Measurements from ENCODE around the gene LRBA. TPM values are rescaled to one million over a fixed set of nuclear protein-coding genes. Genes with fewer than 3 reads are reported as not detected.

Gene LRBA
- total RNA-seq, 1 experiment from 2014 or later: 55.3 TPM

DNA sequence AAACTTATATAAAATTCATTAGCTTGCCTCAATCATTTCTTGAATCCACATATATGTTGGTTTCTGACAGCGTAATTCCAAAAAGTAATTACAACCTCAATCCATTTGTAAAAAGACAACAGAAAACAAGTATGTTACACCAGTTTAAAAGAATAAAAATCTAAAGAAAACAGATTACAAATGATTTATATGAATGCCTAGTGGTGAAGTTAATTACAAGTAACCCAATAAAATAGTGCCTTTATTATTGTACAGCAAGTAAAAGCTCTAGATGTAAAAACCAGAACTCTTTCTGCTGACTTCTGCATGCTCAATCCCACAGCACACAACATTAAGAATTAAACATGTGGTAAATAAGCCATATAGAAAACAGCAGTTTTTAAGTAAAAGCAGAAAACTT is 235.4 kb downstream of the LRBA start:
- no peak for DNase-seq
- peaks cover 7 to 8% of the 10 kb centered on the region in 2 experiments for H3K4me1 Mint-ChIP-seq
- no peak for TF ChIP-seq CTCF (conservative IDR thresholded peaks at IDR 0.05)
- WGBS (ENCODE audit: extremely low coverage, insufficient read length, low lambda C conversion rate): no CpG with 5 or more reads among the region's 1 CpG
- no peak overlapping the region for H3K9ac ChIP-seq (ENCODE audit: extremely low read depth, insufficient read length, low read length)
- no peak overlapping the region for H4K91ac ChIP-seq (ENCODE audit: insufficient read length, low read depth, low read length)
- no peaks in the 10 kb centered on the region for H3K79me2 ChIP-seq (ENCODE audit: insufficient read depth, low read length)
- H3K4me2 ChIP-seq (ENCODE audit: insufficient read depth, insufficient read length, low read length): no peak overlapping the region
- H3K27me3 ChIP-seq (ENCODE audit: insufficient read depth, low read length): no peaks in the 10 kb centered on the region
- H2AFZ ChIP-seq (ENCODE audit: low read length): no peak overlapping the region
- H2BK5ac ChIP-seq (ENCODE audit: insufficient read length, low read length): no peak overlapping the region
- H3K14ac ChIP-seq (ENCODE audit: insufficient read depth, low read length): no peak overlapping the region
- no peak overlapping the region for H3K27ac ChIP-seq (ENCODE audit: insufficient read length, low read depth, low read length)
- H3K18ac ChIP-seq (ENCODE audit: insufficient read length, low read depth, low read length): no peak overlapping the region
- H3K9me3 Mint-ChIP-seq: no peaks in the 10 kb centered on the region
- H4K8ac ChIP-seq (replicated peaks; ENCODE audit: insufficient read length, low read depth, low read length): no peak overlapping the region
- no peaks in the 10 kb centered on the region for H3K36me3 Mint-ChIP-seq (ENCODE audit: insufficient read depth in 1 of 3, low read depth in 3 of 3)
- no peaks in the 10 kb centered on the region for H3K27me3 Mint-ChIP-seq (ENCODE audit: low read depth)
- H3K27ac Mint-ChIP-seq: no peak overlapping the region
- H3T11ph ChIP-seq (ENCODE audit: low read length): no peak overlapping the region
- H2AK5ac ChIP-seq (ENCODE audit: insufficient read length, low read length): no peak overlapping the region
- no peaks in the 10 kb centered on the region for H3K79me1 ChIP-seq (ENCODE audit: insufficient read depth, low read depth, low read length, poor library complexity, severe bottlenecking)
- H4K20me1 ChIP-seq (ENCODE audit: control insufficient read depth, insufficient read depth, insufficient read length): no peaks in the 10 kb centered on the region
- H2BK20ac ChIP-seq (ENCODE audit: low read depth, low read length, poor library complexity, severe bottlenecking): no peak overlapping the region
- no peak overlapping the region for H2BK12ac ChIP-seq (ENCODE audit: insufficient read length, low read depth, low read length)
- H3K4ac ChIP-seq (ENCODE audit: low read depth, low read length): no peak overlapping the region
- no peaks in the 10 kb centered on the region for H3K23me2 ChIP-seq (ENCODE audit: insufficient read length, low read depth, low read length, poor library complexity, severe bottlenecking)
- H3K4me3 Mint-ChIP-seq: no peak overlapping the region
- H2BK15ac ChIP-seq (ENCODE audit: low read depth, low read length): no peak overlapping the region
- H4K5ac ChIP-seq (ENCODE audit: insufficient read length, low read depth, low read length): no peak overlapping the region
- no peak overlapping the region for H3K56ac ChIP-seq (ENCODE audit: insufficient read length, low read depth, low read length)
- H3K23ac ChIP-seq (ENCODE audit: insufficient read length, low read depth, low read length): no peak overlapping the region
- 0 out of 2 replicates have a peak, but pooled peaks cover 2% of the 10 kb centered on the region for H3K4me1 ChIP-seq (ENCODE audit: insufficient read depth, low read length)
- H3K9me3 ChIP-seq (ENCODE audit: control insufficient read depth, low read depth, low read length): no peaks in the 10 kb centered on the region
- H2BK120ac ChIP-seq (ENCODE audit: low read depth, low read length, poor library complexity, severe bottlenecking): no peak overlapping the region
